Effector memory CD4-positive, alpha-beta T cell (primary cell): ENCODE data around the gene VPS25.
A peak's percentile ranks its signal among the peaks of the same experiment; 100 is the strongest.

ENCODE experiments used
- DNase-seq, 3 donors: peaks; one replicate each; pipeline ENCODE4 v3.0.0-alpha.2; 2020
- H3K27ac ChIP-seq: 2 replicates; pipeline ENCODE4 v1.7.0; 2013; ENCODE audit warnings: mild to moderate bottlenecking, low read length, moderate library complexity; ENCODE audit not compliant: insufficient read depth, poor library complexity, severe bottlenecking
- H3K27me3 ChIP-seq: replicated peaks from 2 replicates; pipeline ENCODE4 v1.7.0; 2013; ENCODE audit warnings: mild to moderate bottlenecking, low read length; ENCODE audit not compliant: insufficient read depth, control insufficient read depth, poor library complexity, severe bottlenecking
- H3K36me3 ChIP-seq: 2 replicates; pipeline ENCODE4 v1.7.0; 2013; ENCODE audit warnings: mild to moderate bottlenecking, low read length, moderate library complexity; ENCODE audit not compliant: control insufficient read depth, insufficient read depth
- H3K4me1 ChIP-seq: 2 replicates; pipeline ENCODE4 v1.7.0; 2013; ENCODE audit warnings: low read length, mild to moderate bottlenecking; ENCODE audit not compliant: control insufficient read depth, insufficient read depth, poor library complexity, severe bottlenecking
- H3K4me3 ChIP-seq: 2 replicates; pipeline ENCODE4 v1.7.0; 2013; ENCODE audit warnings: low read length, low read depth, mild to moderate bottlenecking; ENCODE audit not compliant: insufficient read depth, poor library complexity, severe bottlenecking
- H3K9me3 ChIP-seq: 2 replicates; pipeline ENCODE4 v1.7.0; 2013; ENCODE audit warnings: mild to moderate bottlenecking, low read length, moderate library complexity; ENCODE audit not compliant: control insufficient read depth

VPS25 gene

GRCh38 chr17:42795061-42795460 lies 21.8 kb downstream of the VPS25 start:
- Histone ChIP-seq H3K27me3 (no peaks in the 10 kb centered on the region), H3K27ac (no peak overlapping the region), H3K9me3 (no peaks in the 10 kb centered on the region), H3K4me1 (peaks cover 15% of the 10 kb centered on the region), H3K36me3 (no peaks in the 10 kb centered on the region), H3K4me3 (no peak overlapping the region)
- DNase-seq, result no peak

DNA sequence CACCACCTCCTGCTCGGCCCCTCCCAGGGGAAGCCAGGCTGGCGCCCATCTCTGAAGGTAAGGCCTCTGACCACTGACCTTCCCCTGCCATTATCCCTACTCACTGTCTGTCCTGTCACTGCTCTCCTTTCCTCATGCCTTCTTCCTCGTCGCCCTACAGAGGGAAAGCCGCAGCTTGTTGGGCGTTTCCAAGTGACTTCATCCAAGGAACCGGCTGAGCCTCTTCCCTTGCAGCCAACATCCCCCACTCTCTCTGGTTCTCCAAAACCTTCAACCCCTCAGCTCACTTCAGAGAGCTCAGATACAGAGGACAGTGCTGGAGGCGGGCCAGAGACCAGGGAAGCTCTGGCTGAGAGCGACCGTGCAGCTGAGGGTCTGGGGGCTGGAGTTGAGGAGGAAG lies 22.2 kb downstream of the VPS25 start:
- DNase-seq, result no peak
- no peaks in the 10 kb centered on the region for H3K9me3 ChIP-seq
- H3K27me3 ChIP-seq, result no peaks in the 10 kb centered on the region
- H3K27ac ChIP-seq, result no peak overlapping the region
- no peaks in the 10 kb centered on the region for H3K36me3 ChIP-seq
- peaks cover 15% of the 10 kb centered on the region for H3K4me1 ChIP-seq
- H3K4me3 ChIP-seq, result no peak overlapping the region

GRCh38 chr17:42796066-42796758 lies 23.0 kb downstream of the VPS25 start:
- no peak overlapping the region for H3K4me3 ChIP-seq
- H3K27ac ChIP-seq, result no peak overlapping the region
- peaks cover 15% of the 10 kb centered on the region for H3K4me1 ChIP-seq
- no peaks in the 10 kb centered on the region for H3K27me3 ChIP-seq
- no peaks in the 10 kb centered on the region for H3K9me3 ChIP-seq
- H3K36me3 ChIP-seq, result no peaks in the 10 kb centered on the region
- no peak for DNase-seq

DNA sequence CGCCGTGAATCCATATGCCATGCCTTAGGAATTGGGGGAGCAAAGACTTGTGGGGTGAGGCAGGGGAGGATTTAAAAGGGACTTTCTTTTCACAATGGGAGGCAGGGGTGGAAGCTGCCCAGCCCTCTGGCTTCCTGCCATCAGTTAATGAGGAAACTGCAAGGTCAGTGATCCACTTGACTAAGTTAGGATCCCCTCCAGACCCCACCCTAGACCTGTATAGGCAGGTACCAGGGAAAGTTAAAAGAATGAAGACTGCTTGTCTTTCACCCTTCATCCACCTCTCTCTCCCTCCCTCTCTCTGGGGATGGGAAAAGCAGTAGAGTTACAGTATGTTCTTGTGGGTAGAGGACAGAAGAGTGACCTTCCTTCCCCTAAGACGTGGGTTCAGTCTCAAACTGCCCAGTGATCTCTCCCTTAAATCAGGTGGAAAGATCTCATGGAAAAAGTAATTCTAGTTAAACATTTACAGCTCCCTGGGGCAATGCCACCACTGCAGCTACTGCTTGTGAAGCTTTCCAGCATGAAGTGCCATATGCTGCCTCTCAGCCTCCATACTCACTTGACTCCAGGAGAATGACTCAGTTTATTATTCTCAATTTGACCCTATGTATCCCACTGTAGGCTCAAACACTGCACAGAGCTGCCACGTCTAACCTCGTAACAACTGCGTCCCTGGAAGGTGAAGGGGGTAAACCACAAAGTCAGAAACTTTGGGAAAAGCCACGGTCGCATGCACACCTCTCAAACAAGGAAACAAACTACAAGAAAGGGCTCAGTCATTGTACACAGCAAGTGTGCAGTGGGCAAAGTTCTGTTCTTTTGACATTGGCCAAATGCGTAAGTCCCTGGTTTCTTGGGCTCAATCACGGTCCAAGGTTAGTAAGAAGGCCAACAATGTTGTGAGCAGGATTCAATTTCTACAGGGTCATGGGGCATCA lies 24.1 kb downstream of the VPS25 start:
- Histone ChIP-seq H3K27me3 (no peaks in the 10 kb centered on the region), H3K36me3 (no peaks in the 10 kb centered on the region), H3K27ac (no peak overlapping the region), H3K4me1 (peaks cover 15% of the 10 kb centered on the region), H3K4me3 (peak overlapping the region; percentile 90), H3K9me3 (no peaks in the 10 kb centered on the region)
- DNase-seq, result no peak

GRCh38 chr17:42798011-42798382 lies 24.7 kb downstream of the VPS25 start:
- H3K4me1 ChIP-seq, result peaks cover 15% of the 10 kb centered on the region
- peak overlapping the region; percentile 90 for H3K4me3 ChIP-seq
- H3K27me3 ChIP-seq, result no peaks in the 10 kb centered on the region
- no peaks in the 10 kb centered on the region for H3K36me3 ChIP-seq
- H3K27ac ChIP-seq, result peak overlapping the region; percentile 47
- no peak for DNase-seq
- no peaks in the 10 kb centered on the region for H3K9me3 ChIP-seq

DNA sequence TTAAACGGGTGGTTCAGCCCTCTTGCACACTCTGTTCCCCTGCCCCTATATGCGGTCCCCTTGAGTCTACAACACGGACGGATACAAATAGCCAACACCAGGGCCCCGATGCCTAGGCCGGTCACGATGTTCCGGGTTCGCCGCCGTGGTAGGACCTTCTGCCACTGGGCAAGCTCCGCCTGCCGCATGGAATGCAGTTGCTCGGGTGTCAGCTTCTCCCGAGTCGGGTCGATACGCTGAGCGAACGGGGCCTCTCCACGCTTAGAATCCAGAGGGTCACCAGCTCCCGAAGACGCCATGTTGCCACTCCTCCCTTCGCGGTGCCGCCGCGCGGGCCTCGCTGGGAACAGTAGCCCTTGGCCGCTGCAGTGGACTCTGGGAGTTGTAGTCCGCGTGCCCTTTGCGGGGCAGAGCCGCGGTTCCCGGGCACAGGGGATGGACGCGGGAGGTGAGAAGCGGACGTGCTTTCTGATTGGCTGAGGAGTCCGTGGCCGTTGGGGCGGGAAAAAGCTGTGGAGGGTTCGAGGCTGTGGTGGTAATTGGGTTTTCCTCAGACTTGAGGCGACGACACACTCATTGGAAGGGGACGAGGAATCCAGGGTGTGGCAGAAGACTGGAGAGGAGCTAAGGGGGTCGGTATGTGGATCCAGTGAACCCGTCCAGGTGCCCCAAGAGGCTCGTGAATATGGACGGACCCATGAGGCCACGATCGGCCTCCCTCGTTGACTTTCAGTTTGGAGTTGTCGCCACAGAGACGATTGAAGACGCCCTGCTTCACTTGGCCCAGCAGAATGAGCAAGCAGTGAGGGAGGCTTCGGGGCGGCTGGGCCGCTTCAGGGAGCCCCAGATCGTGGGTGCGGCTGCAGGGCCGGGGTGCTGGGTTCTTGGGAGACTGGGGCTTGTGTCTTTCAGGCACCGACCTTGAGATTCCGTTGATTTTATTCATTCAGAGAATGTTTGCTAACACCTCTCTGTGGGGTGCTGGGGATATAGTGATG lies 25.4 kb downstream of the VPS25 start, which contains the start of the genes CNTD1 and COA3:
CNTD1 (plus strand) TSS at position 479 of the 998 bp plus-strand sequence; CDS start at position 686, 207 bp downstream.
COA3 (minus strand) TSS at position 322 of the 998 bp plus-strand sequence; CDS start at position 299, 23 bp downstream.
- peak; percentile 35 to 55 (median 49) for DNase-seq
- Histone ChIP-seq H3K27me3 (no peaks in the 10 kb centered on the region), H3K9me3 (no peaks in the 10 kb centered on the region), H3K27ac (peak within 1 kb of the TSS; percentile 47), H3K36me3 (no peaks in the 10 kb centered on the region), H3K4me3 (peak within 1 kb of the TSS; percentile 90), H3K4me1 (peaks cover 15% of the 10 kb centered on the region)

GRCh38 chr17:42803074-42803883 lies 30.0 kb downstream of the VPS25 start:
- Histone ChIP-seq H3K36me3 (no peaks in the 10 kb centered on the region), H3K27ac (no peak overlapping the region), H3K9me3 (no peaks in the 10 kb centered on the region), H3K4me3 (no peak overlapping the region), H3K27me3 (no peaks in the 10 kb centered on the region), H3K4me1 (peaks cover 4% of the 10 kb centered on the region)
- no peak for DNase-seq

- peaks cover 8% of the 10 kb centered on the region for H3K36me3 ChIP-seq
- H3K4me1 ChIP-seq, result no peaks in the 10 kb centered on the region
- no peaks in the 10 kb centered on the region for H3K27me3 ChIP-seq
- no peaks in the 10 kb centered on the region for H3K9me3 ChIP-seq
- H3K27ac ChIP-seq, result no peak overlapping the region
- no peak for DNase-seq
- no peak overlapping the region for H3K4me3 ChIP-seq
Observed at GRCh38 chr17:42804918-42805367, 31.7 kb downstream of the VPS25 start.

GRCh38 chr17:42806249-42806648 lies 33.0 kb downstream of the VPS25 start:
- H3K4me1 ChIP-seq, result no peaks in the 10 kb centered on the region
- H3K4me3 ChIP-seq, result no peak overlapping the region
- peaks cover 21% of the 10 kb centered on the region for H3K36me3 ChIP-seq
- no peak overlapping the region for H3K27ac ChIP-seq
- no peak for DNase-seq
- H3K9me3 ChIP-seq, result no peaks in the 10 kb centered on the region
- H3K27me3 ChIP-seq, result no peaks in the 10 kb centered on the region
